Tibial nerve (tissue), 4 donors: ENCODE results near the gene SUFU.

Experiments used
- EP300 ChIP-seq, 2 donors: sonication (generic); formaldehyde crosslinking; IDR thresholded peaks; one replicate each; pipeline ENCODE4 v1.6.1; 2017; ENCODE audit warnings: antibody characterized with exemption in 2 of 2, mild to moderate bottlenecking in 1 of 2
- POLR2A ChIP-seq, 2 donors: fragments of 450-650 bp; IDR thresholded peaks; one replicate each; pipeline ENCODE4 v1.6.1; 2017; ENCODE audit warnings: antibody characterized with exemption in 2 of 2, mild to moderate bottlenecking in 2 of 2, moderate library complexity in 2 of 2
- TF ChIP-seq, protein P1 (sequence below), 5 experiments: fragments of 200-600 bp in 3 of 5; fragments of 450-650 bp in 2 of 5; sonication (generic) in 3 of 5; IDR thresholded peaks; one replicate each; pipeline ENCODE4 v1.5.1; 2016 to 2019; ENCODE audit warnings: antibody characterized with exemption in 5 of 5, mild to moderate bottlenecking in 3 of 5, moderate library complexity in 2 of 5

- TF ChIP-seq, protein P1, sequence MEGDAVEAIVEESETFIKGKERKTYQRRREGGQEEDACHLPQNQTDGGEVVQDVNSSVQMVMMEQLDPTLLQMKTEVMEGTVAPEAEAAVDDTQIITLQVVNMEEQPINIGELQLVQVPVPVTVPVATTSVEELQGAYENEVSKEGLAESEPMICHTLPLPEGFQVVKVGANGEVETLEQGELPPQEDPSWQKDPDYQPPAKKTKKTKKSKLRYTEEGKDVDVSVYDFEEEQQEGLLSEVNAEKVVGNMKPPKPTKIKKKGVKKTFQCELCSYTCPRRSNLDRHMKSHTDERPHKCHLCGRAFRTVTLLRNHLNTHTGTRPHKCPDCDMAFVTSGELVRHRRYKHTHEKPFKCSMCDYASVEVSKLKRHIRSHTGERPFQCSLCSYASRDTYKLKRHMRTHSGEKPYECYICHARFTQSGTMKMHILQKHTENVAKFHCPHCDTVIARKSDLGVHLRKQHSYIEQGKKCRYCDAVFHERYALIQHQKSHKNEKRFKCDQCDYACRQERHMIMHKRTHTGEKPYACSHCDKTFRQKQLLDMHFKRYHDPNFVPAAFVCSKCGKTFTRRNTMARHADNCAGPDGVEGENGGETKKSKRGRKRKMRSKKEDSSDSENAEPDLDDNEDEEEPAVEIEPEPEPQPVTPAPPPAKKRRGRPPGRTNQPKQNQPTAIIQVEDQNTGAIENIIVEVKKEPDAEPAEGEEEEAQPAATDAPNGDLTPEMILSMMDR (IDR thresholded peaks at IDR 0.05): no peak
- TF ChIP-seq POLR2A (IDR thresholded peaks at IDR 0.05) (no peak), EP300 (IDR thresholded peaks at IDR 0.05) (no peak)
Observed at GRCh38 chr10:102598243-102598642, 94.5 kb downstream of the SUFU start.
